B cell (primary cell): Measurements from ENCODE around the gene HPS4. TPM values are rescaled to one million over a fixed set of nuclear protein-coding genes. Genes with fewer than 3 reads are reported as not detected.

Source experiments
- ATAC-seq: fragments of 200-7000 bp; cut with Tn5 transposase; one replicate; pipeline ENCODE4 v1.10.0; 2021; ENCODE audit warnings: low read depth, mild to moderate bottlenecking, moderate number of reproducible peaks, moderate library complexity
- CTCF ChIA-PET: fragments of 350-600 bp; sonication (Branson Sonifier 250); formaldehyde crosslinking; loops from one replicate; lab custom pipeline; 2021; ENCODE audit warnings: antibody characterized with exemption, inconsistent platforms; lab: Charles Lee
- POLR2A ChIA-PET: fragments of 350-600 bp; sonication (Branson Sonifier 250); formaldehyde crosslinking; loops from one replicate; lab custom pipeline; 2021; ENCODE audit warnings: antibody characterized with exemption; lab: Charles Lee
- DNase-seq: peaks from one replicate; pipeline ENCODE4 v3.0.0; 2013
- H2AFZ ChIP-seq: 2 replicates; pipeline ENCODE4 v1.6.1; 2012; ENCODE audit warnings: mild to moderate bottlenecking, low read depth, low read length; ENCODE audit not compliant: insufficient read depth, poor library complexity, severe bottlenecking
- H3K27ac ChIP-seq, 2 donors: 1 replicate in 1 of 2; 2 replicates in 1 of 2; pipeline ENCODE4 v1.5.1; 2012 to 2013; ENCODE audit warnings: low read length in 2 of 2, mild to moderate bottlenecking in 2 of 2, moderate library complexity in 1 of 2
- H3K27me3 ChIP-seq, 4 experiments: fragments of 200-600 bp in 1 of 4; sonication (generic) in 1 of 4; replicated peaks in 1 of 4; 1 replicate in 2 of 4; 2 replicates in 2 of 4; pipeline versions ENCODE4 v1.6.1 to v1.7.0; 2013 to 2016; ENCODE audit warnings: low read length in 3 of 4, mild to moderate bottlenecking in 2 of 4, mixed read lengths in 1 of 4, moderate library complexity in 1 of 4; ENCODE audit not compliant: insufficient read depth in 4 of 4, control insufficient read depth in 3 of 4; ENCODE audit errors: control extremely low read depth in 1 of 4
- H3K36me3 ChIP-seq, 2 experiments: replicated peaks in 1 of 2; 1 replicate in 1 of 2; 2 replicates in 1 of 2; pipeline versions ENCODE4 v1.6.1 to v1.7.1; 2013; ENCODE audit warnings: low read length in 1 of 2; ENCODE audit not compliant: insufficient read depth in 2 of 2, control insufficient read depth in 1 of 2; ENCODE audit errors: control extremely low read depth in 1 of 2, extremely low read depth in 1 of 2
- H3K4me1 ChIP-seq, 2 donors: fragments of 200-600 bp in 1 of 2; sonication (generic) in 1 of 2; 1 replicate in 1 of 2; 2 replicates in 1 of 2; pipeline versions ENCODE4 v1.5.1 to v1.6.1; 2013 to 2017; ENCODE audit warnings: low read length in 2 of 2; ENCODE audit not compliant: control insufficient read depth in 2 of 2, insufficient read depth in 2 of 2
- H3K4me2 ChIP-seq: replicated peaks from 2 replicates; pipeline ENCODE3; 2012; ENCODE audit warnings: mild to moderate bottlenecking, low read depth, low read length; ENCODE audit not compliant: poor library complexity, severe bottlenecking
- H3K4me3 ChIP-seq, 5 experiments: fragments of 200-600 bp in 1 of 5; sonication (generic) in 1 of 5; 1 replicate in 3 of 5; 2 replicates in 2 of 5; pipeline versions ENCODE4 v1.5.1 to v1.7.0; 2011 to 2016; ENCODE audit warnings: low read length in 4 of 5, mild to moderate bottlenecking in 4 of 5, low read depth in 2 of 5, control low read depth in 1 of 5, moderate library complexity in 1 of 5; ENCODE audit not compliant: insufficient read depth in 1 of 5; ENCODE audit errors: control extremely low read depth in 1 of 5, extremely low read depth in 1 of 5
- H3K79me2 ChIP-seq: fragments of 200-600 bp; sonication (generic); one replicate; pipeline ENCODE4 v1.6.0; 2016; ENCODE audit warnings: low read length; ENCODE audit not compliant: control insufficient read depth, insufficient read depth
- H3K9ac ChIP-seq: fragments of 200-600 bp; sonication (generic); 2 replicates; pipeline ENCODE4 v1.6.1; 2017; ENCODE audit warnings: mild to moderate bottlenecking, low read length, moderate library complexity
- H3K9me3 ChIP-seq, 3 donors: one replicate each; pipeline versions ENCODE4 v1.6.1 to v1.7.1; 2013; ENCODE audit warnings: low read length in 2 of 3; ENCODE audit not compliant: control insufficient read depth in 2 of 3, insufficient read depth in 1 of 3; ENCODE audit errors: control extremely low read depth in 1 of 3
- H4K20me1 ChIP-seq: 2 replicates; pipeline ENCODE4 v1.6.0; 2012; ENCODE audit warnings: mild to moderate bottlenecking, low read length; ENCODE audit not compliant: insufficient read depth, control insufficient read depth, poor library complexity, severe bottlenecking
- H3K27ac Mint-ChIP-seq: one replicate; pipeline ENCODE4 v1.8.0; 2021; ENCODE audit warnings: mixed read lengths
- H3K27me3 Mint-ChIP-seq: one replicate; pipeline ENCODE4 v1.8.0; 2021; ENCODE audit warnings: mixed read lengths
- H3K4me1 Mint-ChIP-seq: one replicate; pipeline ENCODE4 v1.8.0; 2021; ENCODE audit warnings: mixed read lengths
- H3K4me3 Mint-ChIP-seq: one replicate; pipeline ENCODE4 v1.8.0; 2021; ENCODE audit warnings: mixed read lengths
- H3K9me3 Mint-ChIP-seq: one replicate; pipeline ENCODE4 v1.8.0; 2022; ENCODE audit warnings: mixed read lengths; ENCODE audit not compliant: insufficient read depth
- CTCF ChIP-seq: fragments of 200-600 bp; IDR thresholded peaks from one replicate; pipeline ENCODE4 v1.8.0; 2022; ENCODE audit warnings: antibody characterized with exemption, mild to moderate bottlenecking
- EZH2 ChIP-seq: IDR thresholded peaks from 2 replicates; pipeline ENCODE4 v1.6.1; 2012; ENCODE audit warnings: borderline replicate concordance, low read depth, mild to moderate bottlenecking, moderate library complexity, low read length; ENCODE audit not compliant: insufficient read depth, poor library complexity, severe bottlenecking
- WGBS: methylation state at CpG from one replicate; pipeline ENCODE4 v1.1.5; 2013; ENCODE audit warnings: missing lambda C conversion rate; ENCODE audit not compliant: insufficient coverage; 5-methylcytosine and 5-hydroxymethylcytosine counted together
- intact Hi-C: fragments of 100-400 bp; cut with micrococcal nuclease; formaldehyde crosslinking; loops from one replicate; pipeline ENCODE4 v1.10.0; 2022
- polyA plus RNA-seq: library from polyadenylated mRNA; depleted of rRNA; stranded (reverse); fragments of >200 nt; gene quantifications from 2 replicates; pipeline ENCODE4 v1.2.3, GENCODE V29; 2012
- total RNA-seq, 2 donors: library from RNA; stranded (reverse); fragments of 120-200 nt in 1 of 2; gene quantifications; 1 replicate in 1 of 2; 2 replicates in 1 of 2; pipeline versions ENCODE4 v1.2.3 to v1.2.4, GENCODE V29; 2013 to 2022

HPS4 gene
- total and polyA plus RNA-seq, 2 donors (not counting 1 experiment from before 2014, with no cell fraction given): 34.8 to 61.8 TPM

GRCh38 chr22:26429458-26430286 lies 53.9 kb downstream of the HPS4 start:
- ChIA-PET CTCF (interaction anchor here (0.7 to 3.2 kb wide), 4 partner anchors 31 to 74 kb away, joined by 3 to 19 read pairs (median 4); no protein-coding TSS in a partner anchor), POLR2A (interaction anchor here (0.6 to 2.0 kb wide), 4 partner anchors 9 to 244 kb away, joined by 3 to 10 read pairs (median 4); partner anchors contain the start of genes HPS4 and SRRD)
- Histone ChIP-seq H2AFZ (peak overlapping the region; percentile 77), H3K4me2 (peak overlapping the region; percentile 94), H3K9ac (peak overlapping the region; percentile 71), H3K9me3 (peaks cover 0 to 3% (median 0%) of the 10 kb centered on the region in 3 donors), H3K27me3 (no peaks in the 10 kb centered on the region), H3K27ac (peak overlapping the region; percentile 45 to 74), H4K20me1 (no peaks in the 10 kb centered on the region), H3K36me3 (peaks cover 2 to 12% of the 10 kb centered on the region in 2 experiments), H3K79me2 (peaks cover 49% of the 10 kb centered on the region), H3K4me1 (peaks cover 45 to 48% of the 10 kb centered on the region in 2 donors), H3K4me3 (peak overlapping the region; percentile 30 to 100 (median 56))
- H3K4me1 Mint-ChIP-seq: peaks cover 55% of the 10 kb centered on the region
- no peak for ATAC-seq
- DNase-seq: peak; percentile 54
- intact Hi-C loops: loop anchor here (1.0 to 2.0 kb wide), 3 partner anchors 135 to 243 kb away; partner anchors contain the start of gene TPST2
- H3K9me3 Mint-ChIP-seq: no peaks in the 10 kb centered on the region
- H3K27ac Mint-ChIP-seq: peak overlapping the region; percentile 86
- TF ChIP-seq EZH2 (no peak), CTCF (no peak)
- H3K4me3 Mint-ChIP-seq: peak overlapping the region; percentile 77
- H3K27me3 Mint-ChIP-seq: no peaks in the 10 kb centered on the region
- 6% methylated on average over 50 of the region's 50 CpGs for WGBS
